ENCODE results near the gene XRCC5.

- no peak for TF ChIP-seq SP1 (IDR thresholded peaks at IDR 0.05; ENCODE audit: low read depth)
- TF ChIP-seq, protein P1, sequence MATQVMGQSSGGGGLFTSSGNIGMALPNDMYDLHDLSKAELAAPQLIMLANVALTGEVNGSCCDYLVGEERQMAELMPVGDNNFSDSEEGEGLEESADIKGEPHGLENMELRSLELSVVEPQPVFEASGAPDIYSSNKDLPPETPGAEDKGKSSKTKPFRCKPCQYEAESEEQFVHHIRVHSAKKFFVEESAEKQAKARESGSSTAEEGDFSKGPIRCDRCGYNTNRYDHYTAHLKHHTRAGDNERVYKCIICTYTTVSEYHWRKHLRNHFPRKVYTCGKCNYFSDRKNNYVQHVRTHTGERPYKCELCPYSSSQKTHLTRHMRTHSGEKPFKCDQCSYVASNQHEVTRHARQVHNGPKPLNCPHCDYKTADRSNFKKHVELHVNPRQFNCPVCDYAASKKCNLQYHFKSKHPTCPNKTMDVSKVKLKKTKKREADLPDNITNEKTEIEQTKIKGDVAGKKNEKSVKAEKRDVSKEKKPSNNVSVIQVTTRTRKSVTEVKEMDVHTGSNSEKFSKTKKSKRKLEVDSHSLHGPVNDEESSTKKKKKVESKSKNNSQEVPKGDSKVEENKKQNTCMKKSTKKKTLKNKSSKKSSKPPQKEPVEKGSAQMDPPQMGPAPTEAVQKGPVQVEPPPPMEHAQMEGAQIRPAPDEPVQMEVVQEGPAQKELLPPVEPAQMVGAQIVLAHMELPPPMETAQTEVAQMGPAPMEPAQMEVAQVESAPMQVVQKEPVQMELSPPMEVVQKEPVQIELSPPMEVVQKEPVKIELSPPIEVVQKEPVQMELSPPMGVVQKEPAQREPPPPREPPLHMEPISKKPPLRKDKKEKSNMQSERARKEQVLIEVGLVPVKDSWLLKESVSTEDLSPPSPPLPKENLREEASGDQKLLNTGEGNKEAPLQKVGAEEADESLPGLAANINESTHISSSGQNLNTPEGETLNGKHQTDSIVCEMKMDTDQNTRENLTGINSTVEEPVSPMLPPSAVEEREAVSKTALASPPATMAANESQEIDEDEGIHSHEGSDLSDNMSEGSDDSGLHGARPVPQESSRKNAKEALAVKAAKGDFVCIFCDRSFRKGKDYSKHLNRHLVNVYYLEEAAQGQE (IDR thresholded peaks at IDR 0.05; ENCODE audit: low read depth), result no peak
- TF ChIP-seq CEBPB (IDR thresholded peaks at IDR 0.05; ENCODE audit: low read depth), result no peak
- no peak for TF ChIP-seq ELF1 (IDR thresholded peaks at IDR 0.05; ENCODE audit: borderline replicate concordance, low read depth)
- no peak for TF ChIP-seq YY1 (IDR thresholded peaks at IDR 0.05; ENCODE audit: extremely low read depth, insufficient replicate concordance, low read depth, low read length)
- no peak for TF ChIP-seq SIN3A (IDR thresholded peaks at IDR 0.05; ENCODE audit: low read depth)
- no peak for TF ChIP-seq ATF3 (IDR thresholded peaks at IDR 0.05)
- TF ChIP-seq, protein P2, sequence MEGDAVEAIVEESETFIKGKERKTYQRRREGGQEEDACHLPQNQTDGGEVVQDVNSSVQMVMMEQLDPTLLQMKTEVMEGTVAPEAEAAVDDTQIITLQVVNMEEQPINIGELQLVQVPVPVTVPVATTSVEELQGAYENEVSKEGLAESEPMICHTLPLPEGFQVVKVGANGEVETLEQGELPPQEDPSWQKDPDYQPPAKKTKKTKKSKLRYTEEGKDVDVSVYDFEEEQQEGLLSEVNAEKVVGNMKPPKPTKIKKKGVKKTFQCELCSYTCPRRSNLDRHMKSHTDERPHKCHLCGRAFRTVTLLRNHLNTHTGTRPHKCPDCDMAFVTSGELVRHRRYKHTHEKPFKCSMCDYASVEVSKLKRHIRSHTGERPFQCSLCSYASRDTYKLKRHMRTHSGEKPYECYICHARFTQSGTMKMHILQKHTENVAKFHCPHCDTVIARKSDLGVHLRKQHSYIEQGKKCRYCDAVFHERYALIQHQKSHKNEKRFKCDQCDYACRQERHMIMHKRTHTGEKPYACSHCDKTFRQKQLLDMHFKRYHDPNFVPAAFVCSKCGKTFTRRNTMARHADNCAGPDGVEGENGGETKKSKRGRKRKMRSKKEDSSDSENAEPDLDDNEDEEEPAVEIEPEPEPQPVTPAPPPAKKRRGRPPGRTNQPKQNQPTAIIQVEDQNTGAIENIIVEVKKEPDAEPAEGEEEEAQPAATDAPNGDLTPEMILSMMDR (IDR thresholded peaks at IDR 0.05 in 2 of 3, conservative IDR thresholded peaks at IDR 0.05 in 1 of 3; ENCODE audit: borderline replicate concordance in 1 of 3, insufficient read depth in 1 of 3, low read depth in 2 of 3, low read length in 2 of 3), result no peak
- TF ChIP-seq POLR2A (IDR thresholded peaks at IDR 0.05; ENCODE audit: borderline replicate concordance, extremely low read depth, insufficient read depth, insufficient read length), result no peak
Observed at GRCh38 chr2:216126943-216127342, 17.8 kb downstream of the XRCC5 start.

Data from HCT116 (cell line).